ENCODE measurements around the gene PODXL2.

PODXL2 gene

GRCh38 chr3:127673191-127674100, 44.5 kb downstream of the PODXL2 start:
- Histone ChIP-seq H3K9me3 (ENCODE audit: control insufficient read depth, low read length) (no peaks in the 10 kb centered on the region), H3K27me3 (replicated peaks; ENCODE audit: control insufficient read depth, insufficient read depth, low read length, poor library complexity, severe bottlenecking) (no peaks in the 10 kb centered on the region), H3K4me3 (ENCODE audit: insufficient read depth, low read depth, low read length, poor library complexity, severe bottlenecking) (peak overlapping the region; percentile 69), H3K36me3 (ENCODE audit: control insufficient read depth, insufficient read depth, low read length) (peaks cover 12% of the 10 kb centered on the region), H3K27ac (ENCODE audit: insufficient read depth, low read length, poor library complexity, severe bottlenecking) (peak overlapping the region; percentile 84), H3K4me1 (ENCODE audit: control insufficient read depth, insufficient read depth, low read length, poor library complexity, severe bottlenecking) (peaks cover 18% of the 10 kb centered on the region)
- DNase-seq, result peak; percentile 31 to 50 (median 37)

GRCh38 chr3:127674101-127674721, 45.2 kb downstream of the PODXL2 start:
- no peak for DNase-seq
- H3K27me3 ChIP-seq (replicated peaks; ENCODE audit: control insufficient read depth, insufficient read depth, low read length, poor library complexity, severe bottlenecking), result no peaks in the 10 kb centered on the region
- peak overlapping the region; percentile 84 for H3K27ac ChIP-seq (ENCODE audit: insufficient read depth, low read length, poor library complexity, severe bottlenecking)
- no peak overlapping the region for H3K4me3 ChIP-seq (ENCODE audit: insufficient read depth, low read depth, low read length, poor library complexity, severe bottlenecking)
- peaks cover 14% of the 10 kb centered on the region for H3K36me3 ChIP-seq (ENCODE audit: control insufficient read depth, insufficient read depth, low read length)
- H3K4me1 ChIP-seq (ENCODE audit: control insufficient read depth, insufficient read depth, low read length, poor library complexity, severe bottlenecking), result peaks cover 18% of the 10 kb centered on the region
- H3K9me3 ChIP-seq (ENCODE audit: control insufficient read depth, low read length), result no peaks in the 10 kb centered on the region

- H3K27me3 ChIP-seq (replicated peaks; ENCODE audit: control insufficient read depth, insufficient read depth, low read length, poor library complexity, severe bottlenecking), result no peaks in the 10 kb centered on the region
- no peak overlapping the region for H3K27ac ChIP-seq (ENCODE audit: insufficient read depth, low read length, poor library complexity, severe bottlenecking)
- H3K4me3 ChIP-seq (ENCODE audit: insufficient read depth, low read depth, low read length, poor library complexity, severe bottlenecking), result no peak overlapping the region
- DNase-seq, result no peak
- no peaks in the 10 kb centered on the region for H3K9me3 ChIP-seq (ENCODE audit: control insufficient read depth, low read length)
- H3K36me3 ChIP-seq (ENCODE audit: control insufficient read depth, insufficient read depth, low read length), result peaks cover 14% of the 10 kb centered on the region
- peaks cover 18% of the 10 kb centered on the region for H3K4me1 ChIP-seq (ENCODE audit: control insufficient read depth, insufficient read depth, low read length, poor library complexity, severe bottlenecking)
Measured at GRCh38 chr3:127674790-127675189, 45.8 kb downstream of the PODXL2 start.

GRCh38 chr3:127675651-127676391, 46.8 kb downstream of the PODXL2 start:
- H3K27ac ChIP-seq (ENCODE audit: insufficient read depth, low read length, poor library complexity, severe bottlenecking), result no peak overlapping the region
- no peaks in the 10 kb centered on the region for H3K9me3 ChIP-seq (ENCODE audit: control insufficient read depth, low read length)
- H3K36me3 ChIP-seq (ENCODE audit: control insufficient read depth, insufficient read depth, low read length), result peaks cover 14% of the 10 kb centered on the region
- no peak for DNase-seq
- H3K4me3 ChIP-seq (ENCODE audit: insufficient read depth, low read depth, low read length, poor library complexity, severe bottlenecking), result no peak overlapping the region
- no peaks in the 10 kb centered on the region for H3K27me3 ChIP-seq (replicated peaks; ENCODE audit: control insufficient read depth, insufficient read depth, low read length, poor library complexity, severe bottlenecking)
- peaks cover 18% of the 10 kb centered on the region for H3K4me1 ChIP-seq (ENCODE audit: control insufficient read depth, insufficient read depth, low read length, poor library complexity, severe bottlenecking)

GRCh38 chr3:127676456-127676855, 47.5 kb downstream of the PODXL2 start:
- peaks cover 14% of the 10 kb centered on the region for H3K36me3 ChIP-seq (ENCODE audit: control insufficient read depth, insufficient read depth, low read length)
- H3K4me3 ChIP-seq (ENCODE audit: insufficient read depth, low read depth, low read length, poor library complexity, severe bottlenecking), result no peak overlapping the region
- H3K9me3 ChIP-seq (ENCODE audit: control insufficient read depth, low read length), result no peaks in the 10 kb centered on the region
- no peak for DNase-seq
- H3K27ac ChIP-seq (ENCODE audit: insufficient read depth, low read length, poor library complexity, severe bottlenecking), result no peak overlapping the region
- H3K4me1 ChIP-seq (ENCODE audit: control insufficient read depth, insufficient read depth, low read length, poor library complexity, severe bottlenecking), result peaks cover 16% of the 10 kb centered on the region
- H3K27me3 ChIP-seq (replicated peaks; ENCODE audit: control insufficient read depth, insufficient read depth, low read length, poor library complexity, severe bottlenecking), result no peaks in the 10 kb centered on the region

GRCh38 chr3:127676921-127677351, 48.0 kb downstream of the PODXL2 start:
- H3K4me1 ChIP-seq (ENCODE audit: control insufficient read depth, insufficient read depth, low read length, poor library complexity, severe bottlenecking), result peaks cover 11% of the 10 kb centered on the region

GRCh38 chr3:127677541-127678314, 48.7 kb downstream of the PODXL2 start:
- Histone ChIP-seq H3K9me3 (ENCODE audit: control insufficient read depth, low read length) (no peaks in the 10 kb centered on the region), H3K36me3 (ENCODE audit: control insufficient read depth, insufficient read depth, low read length) (peaks cover 14% of the 10 kb centered on the region), H3K27ac (ENCODE audit: insufficient read depth, low read length, poor library complexity, severe bottlenecking) (no peak overlapping the region), H3K27me3 (replicated peaks; ENCODE audit: control insufficient read depth, insufficient read depth, low read length, poor library complexity, severe bottlenecking) (no peaks in the 10 kb centered on the region), H3K4me3 (ENCODE audit: insufficient read depth, low read depth, low read length, poor library complexity, severe bottlenecking) (no peak overlapping the region), H3K4me1 (ENCODE audit: control insufficient read depth, insufficient read depth, low read length, poor library complexity, severe bottlenecking) (peaks cover 9% of the 10 kb centered on the region)
- DNase-seq, result no peak

More at GRCh38 chr3:127676921-127677351, 48.0 kb downstream of the PODXL2 start:
- no peak overlapping the region for H3K27ac ChIP-seq (ENCODE audit: insufficient read depth, low read length, poor library complexity, severe bottlenecking)
- no peaks in the 10 kb centered on the region for H3K27me3 ChIP-seq (replicated peaks; ENCODE audit: control insufficient read depth, insufficient read depth, low read length, poor library complexity, severe bottlenecking)
- H3K9me3 ChIP-seq (ENCODE audit: control insufficient read depth, low read length), result no peaks in the 10 kb centered on the region
- no peak for DNase-seq
- H3K36me3 ChIP-seq (ENCODE audit: control insufficient read depth, insufficient read depth, low read length), result peaks cover 14% of the 10 kb centered on the region
- no peak overlapping the region for H3K4me3 ChIP-seq (ENCODE audit: insufficient read depth, low read depth, low read length, poor library complexity, severe bottlenecking)

- Histone ChIP-seq H3K9me3 (ENCODE audit: control insufficient read depth, low read length) (no peaks in the 10 kb centered on the region), H3K4me3 (ENCODE audit: insufficient read depth, low read depth, low read length, poor library complexity, severe bottlenecking) (no peak overlapping the region), H3K36me3 (ENCODE audit: control insufficient read depth, insufficient read depth, low read length) (peaks cover 14% of the 10 kb centered on the region), H3K27me3 (replicated peaks; ENCODE audit: control insufficient read depth, insufficient read depth, low read length, poor library complexity, severe bottlenecking) (no peaks in the 10 kb centered on the region), H3K4me1 (ENCODE audit: control insufficient read depth, insufficient read depth, low read length, poor library complexity, severe bottlenecking) (peaks cover 9% of the 10 kb centered on the region), H3K27ac (ENCODE audit: insufficient read depth, low read length, poor library complexity, severe bottlenecking) (no peak overlapping the region)
- no peak for DNase-seq
Measured at GRCh38 chr3:127678315-127678599, 49.3 kb downstream of the PODXL2 start.

GRCh38 chr3:127678611-127679533, 49.9 kb downstream of the PODXL2 start:
- H3K27ac ChIP-seq (ENCODE audit: insufficient read depth, low read length, poor library complexity, severe bottlenecking), result no peak overlapping the region
- no peaks in the 10 kb centered on the region for H3K9me3 ChIP-seq (ENCODE audit: control insufficient read depth, low read length)
- no peaks in the 10 kb centered on the region for H3K27me3 ChIP-seq (replicated peaks; ENCODE audit: control insufficient read depth, insufficient read depth, low read length, poor library complexity, severe bottlenecking)
- no peak overlapping the region for H3K4me3 ChIP-seq (ENCODE audit: insufficient read depth, low read depth, low read length, poor library complexity, severe bottlenecking)
- peaks cover 3% of the 10 kb centered on the region for H3K4me1 ChIP-seq (ENCODE audit: control insufficient read depth, insufficient read depth, low read length, poor library complexity, severe bottlenecking)
- peaks cover 14% of the 10 kb centered on the region for H3K36me3 ChIP-seq (ENCODE audit: control insufficient read depth, insufficient read depth, low read length)
- DNase-seq, result no peak

All from effector memory CD4-positive, alpha-beta T cell (primary cell).